HepG2 (cell line): ENCODE measurements around the gene LUZP1. TPM values are rescaled to one million over a fixed set of nuclear protein-coding genes. Genes with fewer than 3 reads are reported as not detected.

ENCODE experiments used
- ATAC-seq: fragments of 200-7000 bp; cut with Tn5 transposase; 3 replicates; pipeline ENCODE4 v1.9.1; 2020; ENCODE audit warnings: mild to moderate bottlenecking, moderate library complexity
- BruUV-seq: library from RNA; stranded (reverse); fragments of 400-500 nt; replicated peaks from 2 replicates; lab custom pipeline; 2021; lab: Mats Ljungman, UMichigan
- CTCF ChIA-PET: fragments of 300-600 bp; formaldehyde crosslinking; extraction: SDS; loops from one replicate; lab custom pipeline; 2021; ENCODE audit warnings: low total read pairs, inconsistent platforms, low intra/inter-chr PET ratio; lab: Yijun Ruan, JAX
- POLR2A ChIA-PET: fragments of 350-600 bp; sonication (Branson Sonifier 250); formaldehyde crosslinking; loops from one replicate; lab custom pipeline; 2020; ENCODE audit warnings: antibody characterized with exemption, inconsistent platforms; lab: Yijun Ruan, JAX
- DNase-seq: peaks from one replicate; pipeline ENCODE4 v3.0.0-alpha.2; 2015; ENCODE audit warnings: low spot score
- FAIRE-seq: peaks from 3 replicates; lab custom pipeline; 2011; peaks lifted over from hg19 to GRCh38; lab: Jason Lieb, UNC
- H2AFZ ChIP-seq: one replicate; pipeline ENCODE4 v1.6.1; 2011; ENCODE audit warnings: low read length, inconsistent platforms
- H3K27ac ChIP-seq: fragments of 300-600 bp; 3 replicates; pipeline ENCODE4 v1.8.0; 2011; ENCODE audit warnings: mixed run types, mild to moderate bottlenecking, mixed read lengths, low read length, inconsistent platforms; ENCODE audit not compliant: insufficient read depth; ENCODE audit errors: extremely low read length
- H3K27me3 ChIP-seq, 2 experiments: fragments of 200-600 bp in 1 of 2; 2 replicates in 1 of 2; 3 replicates in 1 of 2; pipeline versions ENCODE4 v1.6.0 to v1.8.0; 2011; ENCODE audit warnings: low read length in 2 of 2, mild to moderate bottlenecking in 2 of 2, moderate library complexity in 2 of 2, inconsistent platforms in 1 of 2; ENCODE audit not compliant: insufficient read depth in 2 of 2, control insufficient read depth in 1 of 2
- H3K36me3 ChIP-seq, 2 experiments: fragments of 200-600 bp in 1 of 2; replicated peaks in 1 of 2; 2 replicates in 1 of 2; 3 replicates in 1 of 2; pipeline versions ENCODE4 v1.5.1 to v1.8.0; 2011; ENCODE audit warnings: low read length in 2 of 2, inconsistent platforms in 1 of 2; ENCODE audit not compliant: insufficient read depth in 2 of 2, control insufficient read depth in 1 of 2
- H3K4me1 ChIP-seq: 2 replicates; pipeline ENCODE4 v1.5.1; 2012; ENCODE audit warnings: low read length, inconsistent platforms; ENCODE audit not compliant: insufficient read depth
- H3K4me2 ChIP-seq: 2 replicates; pipeline ENCODE4 v1.6.0; 2011; ENCODE audit warnings: low read depth, low read length, inconsistent platforms
- H3K4me3 ChIP-seq, 3 experiments: fragments of 200-600 bp in 1 of 3; sonication (generic), shearing (Covaris generic) in 1 of 3; replicated peaks in 1 of 3; 2 replicates each; pipeline ENCODE4 v1.5.1; 2011 to 2016; ENCODE audit warnings: low read length in 3 of 3, inconsistent platforms in 2 of 3, low read depth in 2 of 3, mild to moderate bottlenecking in 2 of 3, control low read depth in 1 of 3, mixed read lengths in 1 of 3; ENCODE audit not compliant: insufficient read depth in 1 of 3
- H3K79me2 ChIP-seq: one replicate; pipeline ENCODE4 v1.6.1; 2011; ENCODE audit warnings: low read length, inconsistent platforms; ENCODE audit not compliant: insufficient read depth
- H3K9ac ChIP-seq: 2 replicates; pipeline ENCODE4 v1.6.0; 2011; ENCODE audit warnings: mild to moderate bottlenecking, low read depth, low read length, inconsistent platforms; ENCODE audit not compliant: insufficient read depth
- H3K9me3 ChIP-seq: 2 replicates; pipeline ENCODE4 v1.5.1; 2012; ENCODE audit warnings: mild to moderate bottlenecking, low read length
- H4K20me1 ChIP-seq: 2 replicates; pipeline ENCODE4 v1.6.0; 2011; ENCODE audit warnings: inconsistent platforms, mild to moderate bottlenecking, low read length, moderate library complexity; ENCODE audit not compliant: insufficient read depth
- DRAP1 ChIP-seq: IDR thresholded peaks from 2 replicates; pipeline ENCODE4 v1.6.1; 2016; ENCODE audit warnings: missing genetic modification reagents, missing compliant biosample characterization
- HOXA3 ChIP-seq: sonication (generic); formaldehyde crosslinking; IDR thresholded peaks from 2 replicates; pipeline ENCODE4 v1.5.0; 2020; ENCODE audit warnings: missing genetic modification reagents
- NFRKB ChIP-seq: fragments of 450-650 bp; IDR thresholded peaks from 2 replicates; pipeline ENCODE4 v1.6.1; 2017
- NFYB ChIP-seq: sonication (generic); formaldehyde crosslinking; IDR thresholded peaks from 2 replicates; pipeline ENCODE4 v1.4.0; 2020; ENCODE audit warnings: missing genetic modification reagents
- NR2F2 ChIP-seq: IDR thresholded peaks from 2 replicates; pipeline ENCODE4 v1.6.1; 2012; ENCODE audit warnings: low read depth, inconsistent platforms, borderline replicate concordance
- PTBP1 ChIP-seq: fragments of 200-400 bp; formaldehyde crosslinking; IDR thresholded peaks from 2 replicates; pipeline ENCODE4 v1.6.1; 2018; ENCODE audit warnings: low read length, low read depth; ENCODE audit not compliant: poor library complexity, severe bottlenecking
- REL ChIP-seq: sonication (generic); formaldehyde crosslinking; conservative IDR thresholded peaks from 2 replicates; pipeline ENCODE4 v1.8.0; 2022; ENCODE audit warnings: mild to moderate bottlenecking, missing genetic modification reagents, moderate library complexity
- STAT5B ChIP-seq: sonication (generic); formaldehyde crosslinking; IDR thresholded peaks from 2 replicates; pipeline ENCODE4 v1.4.0; 2020; ENCODE audit warnings: missing genetic modification reagents
- TCF7L2 ChIP-seq: IDR thresholded peaks from 2 replicates; pipeline ENCODE4 v1.6.1; 2011; ENCODE audit warnings: mild to moderate bottlenecking, low read depth, low read length, moderate library complexity
- ZNF10 ChIP-seq: sonication (generic); formaldehyde crosslinking; IDR thresholded peaks from 2 replicates; pipeline ENCODE4 v1.4.0; 2020; ENCODE audit warnings: mild to moderate bottlenecking, low read depth, missing genetic modification reagents, borderline replicate concordance
- ZNF264 ChIP-seq: sonication (generic); formaldehyde crosslinking; IDR thresholded peaks from 2 replicates; pipeline ENCODE4 v1.4.0; 2020; ENCODE audit warnings: missing genetic modification reagents
- ZNF569 ChIP-seq: sonication (generic); formaldehyde crosslinking; IDR thresholded peaks from 2 replicates; pipeline ENCODE4 v1.5.0; 2020; ENCODE audit warnings: mild to moderate bottlenecking, missing genetic modification reagents, moderate library complexity, borderline replicate concordance
- ZNF7 ChIP-seq: IDR thresholded peaks from 2 replicates; pipeline ENCODE4 v1.6.1; 2016; ENCODE audit warnings: missing biosample characterization, missing genetic modification reagents
- ZNF850 ChIP-seq: sonication (generic); formaldehyde crosslinking; conservative IDR thresholded peaks from 2 replicates; pipeline ENCODE4 v1.9.0; 2021; ENCODE audit warnings: mild to moderate bottlenecking, missing genetic modification reagents
- WGBS: methylation state at CpG from one replicate; pipeline ENCODE4 v1.1.6; 2017; ENCODE audit warnings: low lambda C conversion rate; 5-methylcytosine and 5-hydroxymethylcytosine counted together
- in situ Hi-C: cut with HindIII; loops from 2 replicates; pipeline ENCODE4 v1.10.0; 2017; ENCODE audit warnings: low pct_unique_long_range_greater_than_20kb; ENCODE audit not compliant: extremely low pct_ligation_motif_present
- intact Hi-C: fragments of 100-400 bp; cut with micrococcal nuclease; formaldehyde crosslinking; loops from one replicate; pipeline ENCODE4 v1.10.0; 2022; ENCODE audit not compliant: unreplicated experiment
- polyA plus RNA-seq, 8 experiments: library from polyadenylated mRNA; depleted of rRNA in 3 of 8; stranded (reverse) in 7 of 8; unstranded in 1 of 8; fragments of >200 nt; fragmentation: Illumina TruSeq in 4 of 8; extraction: Trizol in 4 of 8; gene quantifications; 2 replicates each; pipeline versions ENCODE4 v1.2.1 to v1.2.3, GENCODE V29; 2011 to 2016; ENCODE audit warnings: low read depth in 4 of 8, missing spikeins in 1 of 8, mixed read lengths in 1 of 8; ENCODE audit not compliant: insufficient read depth in 1 of 8
- total RNA-seq, 5 experiments: library from RNA; depleted of rRNA; stranded (reverse); fragments of >200 nt; fragmentation: Illumina TruSeq; extraction: Trizol; gene quantifications; 2 replicates each; pipeline ENCODE4 v1.2.3, GENCODE V29; 2016; ENCODE audit warnings: low read depth in 1 of 5
- TF ChIP-seq, protein P1 (sequence below): sonication (generic); formaldehyde crosslinking; IDR thresholded peaks from 2 replicates; pipeline ENCODE4 v1.4.0; 2020; ENCODE audit warnings: missing genetic modification reagents
- TF ChIP-seq, protein P2 (sequence below): sonication (generic); formaldehyde crosslinking; IDR thresholded peaks from 2 replicates; pipeline ENCODE4 v1.4.0; 2020; ENCODE audit warnings: missing genetic modification reagents, borderline replicate concordance
- TF ChIP-seq, protein P3 (sequence below): sonication (generic); formaldehyde crosslinking; IDR thresholded peaks from 2 replicates; pipeline ENCODE4 v1.4.0; 2020; ENCODE audit warnings: missing genetic modification reagents

The LUZP1 gene
- total and polyA plus RNA-seq, 2 of the 13 experiments (the other 11 are each of a cell fraction or from before 2014, with no cell fraction given): 6.9 to 12.7 TPM

- POLR2A ChIA-PET: interaction anchor here (0.7 kb wide), 1 partner anchor 50 kb away, joined by 4 read pairs; the partner anchor contains the start of gene LUZP1
- FAIRE-seq (no peak), ATAC-seq (no peak), DNase-seq (no peak)
- Histone ChIP-seq H3K36me3 (no peaks in the 10 kb centered on the region), H3K9ac (no peak overlapping the region), H2AFZ (no peak overlapping the region), H3K4me3 (no peak overlapping the region), H3K27ac (no peak overlapping the region), H3K4me1 (peaks cover 72% of the 10 kb centered on the region), H3K4me2 (no peak overlapping the region), H3K27me3 (no peaks in the 10 kb centered on the region), H4K20me1 (peaks cover 7% of the 10 kb centered on the region), H3K79me2 (peaks cover 70% of the 10 kb centered on the region), H3K9me3 (no peaks in the 10 kb centered on the region)
- no TSS peak for BruUV-seq
- in situ Hi-C loops: no loop called here
- CTCF ChIA-PET: no interaction called here
- 96% methylated on average over 8 of the region's 8 CpGs for WGBS
- intact Hi-C loops: no loop called here
- TF ChIP-seq ZNF264 (CRISPR knock-in tag): no peak
- no peak for TF ChIP-seq REL (CRISPR knock-in tag)
- TF ChIP-seq ZNF10: no peak
- TF ChIP-seq ZNF7 (CRISPR knock-in tag): no peak
- no peak for TF ChIP-seq NFRKB
- TF ChIP-seq TCF7L2: no peak
- no peak for TF ChIP-seq STAT5B
- TF ChIP-seq, protein P1, sequence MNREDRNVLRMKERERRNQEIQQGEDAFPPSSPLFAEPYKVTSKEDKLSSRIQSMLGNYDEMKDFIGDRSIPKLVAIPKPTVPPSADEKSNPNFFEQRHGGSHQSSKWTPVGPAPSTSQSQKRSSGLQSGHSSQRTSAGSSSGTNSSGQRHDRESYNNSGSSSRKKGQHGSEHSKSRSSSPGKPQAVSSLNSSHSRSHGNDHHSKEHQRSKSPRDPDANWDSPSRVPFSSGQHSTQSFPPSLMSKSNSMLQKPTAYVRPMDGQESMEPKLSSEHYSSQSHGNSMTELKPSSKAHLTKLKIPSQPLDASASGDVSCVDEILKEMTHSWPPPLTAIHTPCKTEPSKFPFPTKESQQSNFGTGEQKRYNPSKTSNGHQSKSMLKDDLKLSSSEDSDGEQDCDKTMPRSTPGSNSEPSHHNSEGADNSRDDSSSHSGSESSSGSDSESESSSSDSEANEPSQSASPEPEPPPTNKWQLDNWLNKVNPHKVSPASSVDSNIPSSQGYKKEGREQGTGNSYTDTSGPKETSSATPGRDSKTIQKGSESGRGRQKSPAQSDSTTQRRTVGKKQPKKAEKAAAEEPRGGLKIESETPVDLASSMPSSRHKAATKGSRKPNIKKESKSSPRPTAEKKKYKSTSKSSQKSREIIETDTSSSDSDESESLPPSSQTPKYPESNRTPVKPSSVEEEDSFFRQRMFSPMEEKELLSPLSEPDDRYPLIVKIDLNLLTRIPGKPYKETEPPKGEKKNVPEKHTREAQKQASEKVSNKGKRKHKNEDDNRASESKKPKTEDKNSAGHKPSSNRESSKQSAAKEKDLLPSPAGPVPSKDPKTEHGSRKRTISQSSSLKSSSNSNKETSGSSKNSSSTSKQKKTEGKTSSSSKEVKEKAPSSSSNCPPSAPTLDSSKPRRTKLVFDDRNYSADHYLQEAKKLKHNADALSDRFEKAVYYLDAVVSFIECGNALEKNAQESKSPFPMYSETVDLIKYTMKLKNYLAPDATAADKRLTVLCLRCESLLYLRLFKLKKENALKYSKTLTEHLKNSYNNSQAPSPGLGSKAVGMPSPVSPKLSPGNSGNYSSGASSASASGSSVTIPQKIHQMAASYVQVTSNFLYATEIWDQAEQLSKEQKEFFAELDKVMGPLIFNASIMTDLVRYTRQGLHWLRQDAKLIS (CRISPR knock-in tag): no peak
- TF ChIP-seq, protein P2, sequence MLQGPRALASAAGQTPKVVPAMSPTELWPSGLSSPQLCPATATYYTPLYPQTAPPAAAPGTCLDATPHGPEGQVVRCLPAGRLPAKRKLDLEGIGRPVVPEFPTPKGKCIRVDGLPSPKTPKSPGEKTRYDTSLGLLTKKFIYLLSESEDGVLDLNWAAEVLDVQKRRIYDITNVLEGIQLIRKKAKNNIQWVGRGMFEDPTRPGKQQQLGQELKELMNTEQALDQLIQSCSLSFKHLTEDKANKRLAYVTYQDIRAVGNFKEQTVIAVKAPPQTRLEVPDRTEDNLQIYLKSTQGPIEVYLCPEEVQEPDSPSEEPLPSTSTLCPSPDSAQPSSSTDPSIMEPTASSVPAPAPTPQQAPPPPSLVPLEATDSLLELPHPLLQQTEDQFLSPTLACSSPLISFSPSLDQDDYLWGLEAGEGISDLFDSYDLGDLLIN: no peak
- TF ChIP-seq NFYB (CRISPR knock-in tag): no peak
- no peak for TF ChIP-seq NR2F2
- TF ChIP-seq DRAP1: no peak
- TF ChIP-seq ZNF569 (CRISPR knock-in tag): no peak
- no peak for TF ChIP-seq HOXA3 (CRISPR knock-in tag)
- no peak for TF ChIP-seq PTBP1
- TF ChIP-seq ZNF850 (CRISPR knock-in tag): no peak
- TF ChIP-seq, protein P3, sequence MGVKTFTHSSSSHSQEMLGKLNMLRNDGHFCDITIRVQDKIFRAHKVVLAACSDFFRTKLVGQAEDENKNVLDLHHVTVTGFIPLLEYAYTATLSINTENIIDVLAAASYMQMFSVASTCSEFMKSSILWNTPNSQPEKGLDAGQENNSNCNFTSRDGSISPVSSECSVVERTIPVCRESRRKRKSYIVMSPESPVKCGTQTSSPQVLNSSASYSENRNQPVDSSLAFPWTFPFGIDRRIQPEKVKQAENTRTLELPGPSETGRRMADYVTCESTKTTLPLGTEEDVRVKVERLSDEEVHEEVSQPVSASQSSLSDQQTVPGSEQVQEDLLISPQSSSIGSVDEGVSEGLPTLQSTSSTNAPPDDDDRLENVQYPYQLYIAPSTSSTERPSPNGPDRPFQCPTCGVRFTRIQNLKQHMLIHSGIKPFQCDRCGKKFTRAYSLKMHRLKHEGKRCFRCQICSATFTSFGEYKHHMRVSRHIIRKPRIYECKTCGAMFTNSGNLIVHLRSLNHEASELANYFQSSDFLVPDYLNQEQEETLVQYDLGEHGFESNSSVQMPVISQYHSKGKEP (CRISPR knock-in tag): no peak
Observed at GRCh38 chr1:23118957-23119792, 49.5 kb downstream of the LUZP1 start.
